Activated CD4-positive, alpha-beta T cell treated with anti-CD3 and anti-CD28 coated beads, Interleukin-2, amount 10 ng/mL, durations not matched to agents 24 days and 14 days (primary cell): ENCODE data around the gene DDAH1. TPM values are rescaled to one million over a fixed set of nuclear protein-coding genes. Genes with fewer than 3 reads are reported as not detected.

Experiments used
- DNase-seq: peaks from one replicate; pipeline ENCODE4 v3.0.0; 2022
- H3K27ac Mint-ChIP-seq: one replicate; pipeline ENCODE4 v1.8.0; 2022; ENCODE audit warnings: mild to moderate bottlenecking, mixed read lengths
- H3K27me3 Mint-ChIP-seq: one replicate; pipeline ENCODE4 v1.8.0; 2022; ENCODE audit warnings: mixed read lengths
- H3K36me3 Mint-ChIP-seq: one replicate; pipeline ENCODE4 v1.8.0; 2022; ENCODE audit warnings: low read depth, mild to moderate bottlenecking, mixed read lengths
- H3K4me1 Mint-ChIP-seq: one replicate; pipeline ENCODE4 v1.8.0; 2021; ENCODE audit warnings: mixed read lengths
- H3K4me3 Mint-ChIP-seq: one replicate; pipeline ENCODE4 v1.8.0; 2022; ENCODE audit warnings: mild to moderate bottlenecking, moderate library complexity, mixed read lengths
- H3K9me3 Mint-ChIP-seq: one replicate; pipeline ENCODE4 v1.8.0; 2021; ENCODE audit warnings: mixed read lengths
- intact Hi-C: fragments of 100-400 bp; cut with micrococcal nuclease; formaldehyde crosslinking; loops from one replicate; pipeline ENCODE4 v1.15.1; 2023
- total RNA-seq: library from RNA; stranded (reverse); gene quantifications from 2 replicates; pipeline ENCODE4 v1.2.3, GENCODE V29; 2022

Gene DDAH1
- total RNA-seq, 1 donor from 2014 or later = not detected

- H3K27me3 Mint-ChIP-seq = peaks cover 3% of the 10 kb centered on the region
- no peak for DNase-seq
- no peak overlapping the region for H3K4me3 Mint-ChIP-seq
- H3K36me3 Mint-ChIP-seq = no peaks in the 10 kb centered on the region
- no peaks in the 10 kb centered on the region for H3K9me3 Mint-ChIP-seq
- intact Hi-C loops = no loop called here
- no peak overlapping the region for H3K27ac Mint-ChIP-seq
- H3K4me1 Mint-ChIP-seq = no peaks in the 10 kb centered on the region
Observed at GRCh38 chr1:85413169-85413568, 51.8 kb downstream of the DDAH1 start.

- H3K27ac Mint-ChIP-seq = no peak overlapping the region
- peaks cover 1% of the 10 kb centered on the region for H3K27me3 Mint-ChIP-seq
- no peaks in the 10 kb centered on the region for H3K4me1 Mint-ChIP-seq
- DNase-seq = no peak
- intact Hi-C loops = no loop called here
- no peaks in the 10 kb centered on the region for H3K9me3 Mint-ChIP-seq
- H3K4me3 Mint-ChIP-seq = no peak overlapping the region
- no peaks in the 10 kb centered on the region for H3K36me3 Mint-ChIP-seq
Observed at GRCh38 chr1:85411567-85412305, 53.2 kb downstream of the DDAH1 start.

- Mint-ChIP-seq H3K27me3 (peaks cover 5% of the 10 kb centered on the region), H3K27ac (no peak overlapping the region), H3K36me3 (no peaks in the 10 kb centered on the region), H3K4me3 (no peak overlapping the region), H3K9me3 (no peaks in the 10 kb centered on the region), H3K4me1 (no peaks in the 10 kb centered on the region)
- no peak for DNase-seq
- intact Hi-C loops = no loop called here
Observed at GRCh38 chr1:85409516-85409915, 55.4 kb downstream of the DDAH1 start.

- Mint-ChIP-seq H3K9me3 (no peaks in the 10 kb centered on the region), H3K4me1 (no peaks in the 10 kb centered on the region), H3K27ac (no peak overlapping the region), H3K36me3 (no peaks in the 10 kb centered on the region), H3K4me3 (no peak overlapping the region), H3K27me3 (peaks cover 4% of the 10 kb centered on the region)
- DNase-seq = no peak
- intact Hi-C loops = no loop called here
Observed at GRCh38 chr1:85407746-85408377, 57.1 kb downstream of the DDAH1 start.

- no peak overlapping the region for H3K4me3 Mint-ChIP-seq
- H3K36me3 Mint-ChIP-seq = no peaks in the 10 kb centered on the region
- no peaks in the 10 kb centered on the region for H3K4me1 Mint-ChIP-seq
- H3K9me3 Mint-ChIP-seq = no peaks in the 10 kb centered on the region
- no peak overlapping the region for H3K27ac Mint-ChIP-seq
- peaks cover 4% of the 10 kb centered on the region for H3K27me3 Mint-ChIP-seq
- intact Hi-C loops = no loop called here
- no peak for DNase-seq
Observed at GRCh38 chr1:85406887-85407533, 57.9 kb downstream of the DDAH1 start.

- H3K4me3 Mint-ChIP-seq = no peak overlapping the region
- DNase-seq = no peak
- H3K36me3 Mint-ChIP-seq = no peaks in the 10 kb centered on the region
- peaks cover 4% of the 10 kb centered on the region for H3K27me3 Mint-ChIP-seq
- intact Hi-C loops = no loop called here
- no peak overlapping the region for H3K27ac Mint-ChIP-seq
- no peaks in the 10 kb centered on the region for H3K4me1 Mint-ChIP-seq
- no peaks in the 10 kb centered on the region for H3K9me3 Mint-ChIP-seq
Observed at GRCh38 chr1:85406081-85406480, 58.9 kb downstream of the DDAH1 start.

- Mint-ChIP-seq H3K36me3 (no peaks in the 10 kb centered on the region), H3K4me1 (no peaks in the 10 kb centered on the region), H3K27me3 (peaks cover 4% of the 10 kb centered on the region), H3K9me3 (no peaks in the 10 kb centered on the region), H3K27ac (no peak overlapping the region), H3K4me3 (no peak overlapping the region)
- intact Hi-C loops = no loop called here
- no peak for DNase-seq
Observed at GRCh38 chr1:85404408-85404807, 60.6 kb downstream of the DDAH1 start.

GRCh38 chr1:85398391-85399064 is 66.4 kb downstream of the DDAH1 start:
- no peaks in the 10 kb centered on the region for H3K36me3 Mint-ChIP-seq
- no peak for DNase-seq
- intact Hi-C loops = no loop called here
- no peak overlapping the region for H3K27ac Mint-ChIP-seq
- no peaks in the 10 kb centered on the region for H3K4me1 Mint-ChIP-seq
- peaks cover 2% of the 10 kb centered on the region for H3K27me3 Mint-ChIP-seq
- no peak overlapping the region for H3K4me3 Mint-ChIP-seq
- H3K9me3 Mint-ChIP-seq = no peaks in the 10 kb centered on the region

GRCh38 chr1:85397490-85398032 is 67.4 kb downstream of the DDAH1 start:
- Mint-ChIP-seq H3K4me3 (no peak overlapping the region), H3K36me3 (no peaks in the 10 kb centered on the region)
- intact Hi-C loops = no loop called here

GRCh38 chr1:85396194-85396593 is 68.8 kb downstream of the DDAH1 start:
- no peaks in the 10 kb centered on the region for H3K4me1 Mint-ChIP-seq
- no peak overlapping the region for H3K4me3 Mint-ChIP-seq
- peaks cover 2% of the 10 kb centered on the region for H3K27me3 Mint-ChIP-seq
- H3K9me3 Mint-ChIP-seq = no peaks in the 10 kb centered on the region
- no peak overlapping the region for H3K27ac Mint-ChIP-seq
- intact Hi-C loops = no loop called here
- DNase-seq = no peak
- no peaks in the 10 kb centered on the region for H3K36me3 Mint-ChIP-seq

More at GRCh38 chr1:85397490-85398032, 67.4 kb downstream of the DDAH1 start:
- Mint-ChIP-seq H3K9me3 (no peaks in the 10 kb centered on the region), H3K27ac (no peak overlapping the region), H3K4me1 (no peaks in the 10 kb centered on the region), H3K27me3 (peaks cover 2% of the 10 kb centered on the region)
- DNase-seq = no peak

GRCh38 chr1:85394130-85394529 is 70.8 kb downstream of the DDAH1 start:
- Mint-ChIP-seq H3K9me3 (no peaks in the 10 kb centered on the region), H3K27me3 (peaks cover 2% of the 10 kb centered on the region), H3K4me1 (no peaks in the 10 kb centered on the region), H3K36me3 (no peaks in the 10 kb centered on the region), H3K4me3 (no peak overlapping the region), H3K27ac (no peak overlapping the region)
- intact Hi-C loops = no loop called here
- DNase-seq = no peak

- Mint-ChIP-seq H3K27me3 (peaks cover 2% of the 10 kb centered on the region), H3K9me3 (no peaks in the 10 kb centered on the region), H3K4me3 (no peak overlapping the region), H3K36me3 (no peaks in the 10 kb centered on the region), H3K27ac (no peak overlapping the region), H3K4me1 (no peaks in the 10 kb centered on the region)
- no peak for DNase-seq
- intact Hi-C loops = no loop called here
Observed at GRCh38 chr1:85393490-85393889, 71.5 kb downstream of the DDAH1 start.

- H3K9me3 Mint-ChIP-seq = no peaks in the 10 kb centered on the region
- no peak for DNase-seq
- no peaks in the 10 kb centered on the region for H3K36me3 Mint-ChIP-seq
- no peaks in the 10 kb centered on the region for H3K4me1 Mint-ChIP-seq
- no peak overlapping the region for H3K27ac Mint-ChIP-seq
- H3K27me3 Mint-ChIP-seq = peaks cover 2% of the 10 kb centered on the region
- no peak overlapping the region for H3K4me3 Mint-ChIP-seq
- intact Hi-C loops = no loop called here
Observed at GRCh38 chr1:85388416-85388815, 76.5 kb downstream of the DDAH1 start.

- peaks cover 2% of the 10 kb centered on the region for H3K27me3 Mint-ChIP-seq
- intact Hi-C loops = no loop called here
Observed at GRCh38 chr1:85387781-85388180, 77.2 kb downstream of the DDAH1 start.

More at GRCh38 chr1:85387781-85388180, 77.2 kb downstream of the DDAH1 start:
- no peak overlapping the region for H3K4me3 Mint-ChIP-seq
- H3K36me3 Mint-ChIP-seq = no peaks in the 10 kb centered on the region
- H3K4me1 Mint-ChIP-seq = no peaks in the 10 kb centered on the region
- no peak overlapping the region for H3K27ac Mint-ChIP-seq
- no peak for DNase-seq
- no peaks in the 10 kb centered on the region for H3K9me3 Mint-ChIP-seq
